SK-N-SH treated with all-trans-retinoic acid at 6 μM for 48 hours (cell line): ENCODE measurements around the gene ATP5F1C.
A peak's percentile ranks its signal among the peaks of the same experiment; 100 is the strongest.
"Not testable (repeated sequence)": the region's sequence is repeated elsewhere in the genome, so short reads cannot be mapped to it uniquely, and the experiment has no call there.

ENCODE experiments used
- ATAC-seq: fragments of 200-7000 bp; cut with Tn5 transposase; 3 replicates; pipeline ENCODE4 v1.9.1; 2020; ENCODE audit warnings: mild to moderate bottlenecking, moderate library complexity
- ARNTL ChIP-seq: fragments of 450-650 bp; formaldehyde crosslinking; IDR thresholded peaks from 2 replicates; pipeline ENCODE4 v1.5.0; 2020; ENCODE audit warnings: low read depth, mild to moderate bottlenecking, moderate library complexity, borderline replicate concordance
- BACH2 ChIP-seq: fragments of 250-450 bp; sonication (Bioruptor Pico); IDR thresholded peaks from 2 replicates; pipeline ENCODE4 v1.9.0; 2021; ENCODE audit warnings: mild to moderate bottlenecking, borderline replicate concordance
- CSDC2 ChIP-seq: fragments of 250-450 bp; sonication (Bioruptor Pico); IDR thresholded peaks from 2 replicates; pipeline ENCODE4 v1.5.0; 2020; ENCODE audit warnings: mild to moderate bottlenecking, moderate library complexity
- ESRRG ChIP-seq: fragments of 250-450 bp; sonication (Bioruptor Pico); IDR thresholded peaks from 2 replicates; pipeline ENCODE4 v1.6.1; 2021; ENCODE audit warnings: mild to moderate bottlenecking
- GLIS3 ChIP-seq: fragments of 250-450 bp; sonication (Bioruptor Pico); IDR thresholded peaks from 2 replicates; pipeline ENCODE4 v1.5.0; 2020; ENCODE audit warnings: mild to moderate bottlenecking, moderate library complexity
- ISL1 ChIP-seq: fragments of 250-450 bp; sonication (Bioruptor Pico); IDR thresholded peaks from 2 replicates; pipeline ENCODE4 v2.1.2; 2022; ENCODE audit warnings: mild to moderate bottlenecking, moderate library complexity
- OSR1 ChIP-seq: fragments of 250-450 bp; sonication (Bioruptor Pico); IDR thresholded peaks from 2 replicates; pipeline ENCODE4 v1.8.0; 2022; ENCODE audit warnings: moderate library complexity, mild to moderate bottlenecking, inconsistent platforms
- POU6F1 ChIP-seq: fragments of 250-450 bp; sonication (Bioruptor Pico); IDR thresholded peaks from 2 replicates; pipeline ENCODE4 v1.8.0; 2021; ENCODE audit warnings: low read depth, mild to moderate bottlenecking, moderate library complexity, borderline replicate concordance
- RARB ChIP-seq: fragments of 250-450 bp; sonication (Bioruptor Pico); IDR thresholded peaks from 2 replicates; pipeline ENCODE4 v1.8.0; 2021; ENCODE audit warnings: mild to moderate bottlenecking, moderate library complexity
- TCF4 ChIP-seq: fragments of 250-450 bp; sonication (Bioruptor Pico); IDR thresholded peaks from 2 replicates; pipeline ENCODE4 v1.8.0; 2021; ENCODE audit warnings: mild to moderate bottlenecking, moderate library complexity, borderline replicate concordance
- TOX ChIP-seq: fragments of 250-450 bp; sonication (Bioruptor Pico); IDR thresholded peaks from 2 replicates; pipeline ENCODE4 v1.8.0; 2021; ENCODE audit warnings: mild to moderate bottlenecking, moderate library complexity, borderline replicate concordance
- ZC3H10 ChIP-seq: fragments of 250-450 bp; sonication (Bioruptor Pico); IDR thresholded peaks from 2 replicates; pipeline ENCODE4 v1.5.1; 2021; ENCODE audit warnings: mild to moderate bottlenecking, moderate library complexity
- ZFP3 ChIP-seq: fragments of 250-450 bp; sonication (Bioruptor Pico); IDR thresholded peaks from 2 replicates; pipeline ENCODE4 v1.5.0; 2020; ENCODE audit warnings: mild to moderate bottlenecking, moderate library complexity
- ZFP30 ChIP-seq: fragments of 450-650 bp; formaldehyde crosslinking; IDR thresholded peaks from 2 replicates; pipeline ENCODE4 v1.5.0; 2022; ENCODE audit warnings: mild to moderate bottlenecking, moderate library complexity
- ZNF565 ChIP-seq: fragments of 450-650 bp; formaldehyde crosslinking; conservative IDR thresholded peaks from 2 replicates; pipeline ENCODE4 v1.5.0; 2020; ENCODE audit warnings: low read depth, mild to moderate bottlenecking, moderate library complexity
- ZNF8 ChIP-seq: fragments of 450-650 bp; formaldehyde crosslinking; IDR thresholded peaks from 2 replicates; pipeline ENCODE4 v1.5.0; 2020; ENCODE audit warnings: mild to moderate bottlenecking, moderate library complexity
- TF ChIP-seq, protein P1 (sequence below): fragments of 250-450 bp; sonication (Bioruptor Pico); IDR thresholded peaks from 2 replicates; pipeline ENCODE4 v1.8.0; 2020; ENCODE audit warnings: mild to moderate bottlenecking, moderate library complexity, borderline replicate concordance
- TF ChIP-seq, protein P2 (sequence below): fragments of 250-450 bp; sonication (Bioruptor Pico); IDR thresholded peaks from 2 replicates; pipeline ENCODE4 v1.5.1; 2021; ENCODE audit warnings: mild to moderate bottlenecking, moderate library complexity
- TF ChIP-seq, protein P3 (sequence below): fragments of 250-450 bp; sonication (Bioruptor Pico); IDR thresholded peaks from 2 replicates; pipeline ENCODE4 v1.5.1; 2020; ENCODE audit warnings: low read depth, mild to moderate bottlenecking, moderate library complexity

The ATP5F1C gene

DNA sequence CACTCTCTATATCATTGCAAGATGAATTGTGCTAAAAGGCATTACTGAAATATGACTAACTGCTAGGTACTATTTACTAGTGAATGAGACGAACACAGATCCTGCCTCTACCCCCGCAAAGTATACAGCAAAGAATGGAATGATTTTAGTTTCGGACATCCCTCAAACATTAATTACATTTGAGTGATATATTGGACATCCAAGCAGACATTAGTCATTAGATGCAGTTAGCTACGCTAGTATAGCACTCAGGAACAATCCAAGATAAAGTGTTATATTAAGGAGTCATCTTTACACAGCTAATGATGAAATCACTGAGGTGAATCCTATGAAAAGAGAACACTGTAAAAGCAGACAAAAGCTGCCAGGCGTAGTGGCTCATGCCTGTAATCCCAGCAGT is 23.0 kb downstream of the ATP5F1C start:
- peak; percentile 48 for ATAC-seq
- no peak for TF ChIP-seq RARB (CRISPR knock-in tag)
- TF ChIP-seq GLIS3 (CRISPR knock-in tag): no peak
- TF ChIP-seq ESRRG: no peak
- peak; percentile 62 for TF ChIP-seq ISL1 (CRISPR knock-in tag)

- not testable (repeated sequence) for ATAC-seq
Observed at GRCh38 chr10:7811743-7812142, 23.8 kb downstream of the ATP5F1C start.

DNA sequence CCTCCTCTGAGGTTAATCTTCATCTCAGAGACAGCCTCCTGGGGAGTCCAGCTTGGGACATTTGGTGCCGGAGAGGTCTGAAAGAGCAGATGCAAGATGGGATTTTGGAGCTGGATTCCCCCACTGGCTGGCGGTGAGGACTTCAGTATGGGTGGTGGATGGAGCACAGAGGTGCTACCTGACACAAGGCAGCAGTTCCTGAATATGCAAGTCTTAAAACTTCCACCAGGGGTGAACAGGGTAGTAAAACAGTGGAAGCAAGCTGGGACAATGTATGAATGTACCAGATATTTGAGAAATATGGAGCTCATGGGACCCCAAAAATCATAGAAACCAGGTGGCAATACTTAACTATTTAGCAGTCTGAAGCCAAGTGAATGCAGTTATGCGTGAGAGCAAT is 25.5 kb downstream of the ATP5F1C start:
- no peak for ATAC-seq
- TF ChIP-seq ZNF8 (CRISPR knock-in tag) (no peak), RARB (CRISPR knock-in tag) (no peak), GLIS3 (CRISPR knock-in tag) (no peak), ZFP30 (CRISPR knock-in tag) (no peak), ZC3H10 (CRISPR knock-in tag) (no peak), ARNTL (CRISPR knock-in tag) (no peak), POU6F1 (no peak), TCF4 (CRISPR knock-in tag) (no peak), BACH2 (CRISPR knock-in tag) (no peak)
- TF ChIP-seq, protein P1, sequence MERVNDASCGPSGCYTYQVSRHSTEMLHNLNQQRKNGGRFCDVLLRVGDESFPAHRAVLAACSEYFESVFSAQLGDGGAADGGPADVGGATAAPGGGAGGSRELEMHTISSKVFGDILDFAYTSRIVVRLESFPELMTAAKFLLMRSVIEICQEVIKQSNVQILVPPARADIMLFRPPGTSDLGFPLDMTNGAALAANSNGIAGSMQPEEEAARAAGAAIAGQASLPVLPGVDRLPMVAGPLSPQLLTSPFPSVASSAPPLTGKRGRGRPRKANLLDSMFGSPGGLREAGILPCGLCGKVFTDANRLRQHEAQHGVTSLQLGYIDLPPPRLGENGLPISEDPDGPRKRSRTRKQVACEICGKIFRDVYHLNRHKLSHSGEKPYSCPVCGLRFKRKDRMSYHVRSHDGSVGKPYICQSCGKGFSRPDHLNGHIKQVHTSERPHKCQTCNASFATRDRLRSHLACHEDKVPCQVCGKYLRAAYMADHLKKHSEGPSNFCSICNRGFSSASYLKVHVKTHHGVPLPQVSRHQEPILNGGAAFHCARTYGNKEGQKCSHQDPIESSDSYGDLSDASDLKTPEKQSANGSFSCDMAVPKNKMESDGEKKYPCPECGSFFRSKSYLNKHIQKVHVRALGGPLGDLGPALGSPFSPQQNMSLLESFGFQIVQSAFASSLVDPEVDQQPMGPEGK (CRISPR knock-in tag): no peak
- TF ChIP-seq, protein P2, sequence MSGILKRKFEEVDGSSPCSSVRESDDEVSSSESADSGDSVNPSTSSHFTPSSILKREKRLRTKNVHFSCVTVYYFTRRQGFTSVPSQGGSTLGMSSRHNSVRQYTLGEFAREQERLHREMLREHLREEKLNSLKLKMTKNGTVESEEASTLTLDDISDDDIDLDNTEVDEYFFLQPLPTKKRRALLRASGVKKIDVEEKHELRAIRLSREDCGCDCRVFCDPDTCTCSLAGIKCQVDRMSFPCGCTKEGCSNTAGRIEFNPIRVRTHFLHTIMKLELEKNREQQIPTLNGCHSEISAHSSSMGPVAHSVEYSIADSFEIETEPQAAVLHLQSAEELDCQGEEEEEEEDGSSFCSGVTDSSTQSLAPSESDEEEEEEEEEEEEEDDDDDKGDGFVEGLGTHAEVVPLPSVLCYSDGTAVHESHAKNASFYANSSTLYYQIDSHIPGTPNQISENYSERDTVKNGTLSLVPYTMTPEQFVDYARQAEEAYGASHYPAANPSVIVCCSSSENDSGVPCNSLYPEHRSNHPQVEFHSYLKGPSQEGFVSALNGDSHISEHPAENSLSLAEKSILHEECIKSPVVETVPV: no peak

DNA sequence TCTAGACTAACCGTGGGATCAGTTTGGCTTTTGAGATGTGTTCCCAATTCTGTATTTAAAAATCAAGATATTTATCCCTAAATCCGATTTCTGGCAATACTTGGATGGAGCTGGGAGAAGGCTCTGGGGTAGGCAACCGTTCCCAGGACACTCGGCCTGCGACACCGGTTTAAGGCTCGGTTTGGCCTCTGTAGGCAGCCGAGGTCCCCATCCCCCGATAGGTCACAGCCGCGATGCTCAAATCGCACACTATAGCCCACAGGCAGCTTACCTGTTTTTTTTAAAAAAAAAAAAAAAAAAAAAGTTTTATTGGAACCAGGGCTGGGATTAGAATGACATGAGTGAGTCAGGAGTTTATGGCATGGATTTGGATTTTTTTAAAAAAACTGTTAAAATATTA is 29.6 kb downstream of the ATP5F1C start:
- no peak for ATAC-seq
- TF ChIP-seq, protein P2: no peak
- TF ChIP-seq ZNF8 (CRISPR knock-in tag): no peak
- TF ChIP-seq ZC3H10 (CRISPR knock-in tag): no peak
- TF ChIP-seq, all 23 proteins: peak for 0

- ATAC-seq: peak; percentile 55; the same call in 2 of the 3 replicates
- TF ChIP-seq, protein P1 (CRISPR knock-in tag): no peak
- no peak for TF ChIP-seq CSDC2 (CRISPR knock-in tag)
- no peak for TF ChIP-seq ZC3H10 (CRISPR knock-in tag)
- no peak for TF ChIP-seq TCF4 (CRISPR knock-in tag)
- TF ChIP-seq, protein P3, sequence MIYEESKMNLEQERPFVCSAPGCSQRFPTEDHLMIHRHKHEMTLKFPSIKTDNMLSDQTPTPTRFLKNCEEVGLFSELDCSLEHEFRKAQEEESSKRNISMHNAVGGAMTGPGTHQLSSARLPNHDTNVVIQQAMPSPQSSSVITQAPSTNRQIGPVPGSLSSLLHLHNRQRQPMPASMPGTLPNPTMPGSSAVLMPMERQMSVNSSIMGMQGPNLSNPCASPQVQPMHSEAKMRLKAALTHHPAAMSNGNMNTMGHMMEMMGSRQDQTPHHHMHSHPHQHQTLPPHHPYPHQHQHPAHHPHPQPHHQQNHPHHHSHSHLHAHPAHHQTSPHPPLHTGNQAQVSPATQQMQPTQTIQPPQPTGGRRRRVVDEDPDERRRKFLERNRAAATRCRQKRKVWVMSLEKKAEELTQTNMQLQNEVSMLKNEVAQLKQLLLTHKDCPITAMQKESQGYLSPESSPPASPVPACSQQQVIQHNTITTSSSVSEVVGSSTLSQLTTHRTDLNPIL (CRISPR knock-in tag): no peak
- TF ChIP-seq ISL1 (CRISPR knock-in tag): no peak
- no peak for TF ChIP-seq ZFP3
- no peak for TF ChIP-seq OSR1 (CRISPR knock-in tag)
- no peak for TF ChIP-seq ZNF8 (CRISPR knock-in tag)
- TF ChIP-seq POU6F1: no peak
- TF ChIP-seq ZFP30 (CRISPR knock-in tag): no peak
- TF ChIP-seq ZNF565 (CRISPR knock-in tag): no peak
- no peak for TF ChIP-seq GLIS3 (CRISPR knock-in tag)
- no peak for TF ChIP-seq TOX
- TF ChIP-seq, all 23 proteins: peak for 0
Observed at GRCh38 chr10:7817984-7818294, 30.0 kb downstream of the ATP5F1C start.
